NCI-H526 treated with DMSO at 0.1 percent for 48 hours (cell line): ENCODE results near the gene ATF6.

ENCODE experiments used
- DNase-seq: peaks from one replicate; lab custom pipeline; 2025; lab: John Stamatoyannopoulos, UW

Gene ATF6

DNA sequence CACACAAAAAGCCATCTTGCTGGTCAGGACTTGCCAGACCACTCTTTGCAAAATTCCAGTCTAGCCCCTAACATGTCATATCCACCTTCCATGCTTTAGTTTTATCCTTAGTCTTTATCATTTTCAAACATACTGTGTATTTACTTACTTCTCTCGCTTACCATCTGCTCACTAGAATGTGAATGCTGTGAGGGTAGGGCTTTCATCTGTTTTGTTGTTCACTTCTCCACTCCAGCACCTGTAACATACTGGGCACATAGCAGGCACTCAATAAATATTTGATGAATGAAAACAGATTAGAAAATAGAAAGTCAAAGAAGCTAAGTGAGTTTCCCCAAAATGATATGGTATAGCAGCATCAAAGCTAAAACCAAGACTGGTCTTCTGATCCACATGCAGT is 177.6 kb downstream of the ATF6 start:
- no peak for DNase-seq

GRCh38 chr1:161944381-161944780 is 178.3 kb downstream of the ATF6 start:
- DNase-seq = no peak

- DNase-seq = no peak
Observed at GRCh38 chr1:161945306-161946060, 179.4 kb downstream of the ATF6 start.

- DNase-seq = no peak
Observed at GRCh38 chr1:161946071-161946987, 180.2 kb downstream of the ATF6 start.

DNA sequence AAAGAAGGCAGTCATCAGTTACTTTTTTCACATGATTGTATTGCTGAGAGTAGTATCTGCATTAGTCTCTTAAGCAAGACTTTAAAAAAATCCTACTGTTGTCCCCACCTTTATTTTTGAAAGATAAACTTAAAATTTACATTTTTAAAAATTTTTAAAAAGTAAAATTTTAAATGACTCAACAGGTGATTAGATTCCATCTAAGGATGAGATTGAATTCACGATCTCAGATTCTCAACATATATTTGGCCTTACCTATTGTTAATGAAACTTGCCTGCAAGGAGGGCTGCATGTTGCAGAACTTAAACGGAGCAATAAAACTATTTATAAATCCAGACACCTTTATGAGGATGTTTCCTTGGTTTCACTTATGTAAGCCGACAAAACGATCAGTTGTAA is 182.3 kb downstream of the ATF6 start:
- no peak for DNase-seq

DNA sequence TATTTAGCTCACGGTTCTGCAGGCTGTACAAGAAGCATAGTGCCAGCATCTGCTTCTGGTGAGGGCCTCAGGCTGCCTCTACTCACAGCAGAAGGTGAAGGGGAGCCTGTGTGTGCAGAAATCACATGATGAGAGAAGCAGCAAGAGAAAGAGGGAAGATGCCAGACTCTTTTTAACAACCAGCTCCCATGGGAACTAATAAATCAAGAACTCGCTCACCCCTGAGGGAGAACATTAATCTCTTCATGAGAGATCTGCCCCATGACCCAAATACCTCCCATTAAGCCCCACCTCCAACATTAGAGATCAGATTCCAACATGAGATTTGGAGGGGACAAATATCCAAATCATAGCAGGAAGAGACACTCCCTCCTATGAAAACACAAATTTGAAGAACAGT is 183.4 kb downstream of the ATF6 start:
- DNase-seq = no peak

DNA sequence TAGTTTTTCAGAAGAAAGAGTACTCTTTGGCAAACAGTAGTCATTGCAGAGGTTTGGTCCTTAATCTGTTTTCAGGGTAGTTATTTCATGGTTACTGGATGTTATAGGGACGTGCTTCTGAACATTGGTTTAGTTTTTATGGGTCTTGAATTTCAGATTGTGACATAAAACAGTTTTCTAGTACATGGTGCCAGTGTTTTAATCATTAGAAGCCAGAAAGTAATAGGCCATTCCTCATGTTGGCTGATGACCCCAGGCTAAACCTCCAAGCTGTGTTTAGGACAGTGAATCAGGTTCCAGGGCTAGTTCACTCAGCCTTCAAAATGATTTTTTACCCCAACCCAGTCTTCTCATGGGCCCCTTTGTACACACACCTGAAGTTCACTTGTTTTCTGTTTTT is 184.3 kb downstream of the ATF6 start:
- no peak for DNase-seq

DNA sequence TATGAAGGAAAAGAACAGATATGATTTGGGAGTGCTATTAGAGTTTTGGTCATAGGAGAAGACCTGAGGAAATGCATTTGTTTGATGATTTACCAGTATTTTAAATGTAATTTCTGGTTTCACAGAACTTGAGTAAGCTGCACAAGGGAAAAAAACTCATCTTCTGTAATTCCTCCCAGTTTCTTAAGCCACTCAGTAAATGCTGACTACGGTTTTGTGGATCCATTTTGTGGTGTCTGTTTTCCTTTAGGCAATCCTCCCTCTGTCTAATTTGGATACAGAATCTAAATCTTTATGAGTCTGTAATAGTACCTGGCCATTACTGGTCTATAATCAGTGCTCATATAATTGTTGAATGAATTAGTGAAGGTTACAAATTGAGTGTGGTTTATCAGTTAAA is 185.5 kb downstream of the ATF6 start:
- DNase-seq = no peak

- DNase-seq = no peak
Observed at GRCh38 chr1:161952607-161953172, 186.6 kb downstream of the ATF6 start.

- DNase-seq = no peak
Observed at GRCh38 chr1:161953256-161953920, 187.3 kb downstream of the ATF6 start.

GRCh38 chr1:161954050-161954449 is 187.9 kb downstream of the ATF6 start:
- DNase-seq = no peak

DNA sequence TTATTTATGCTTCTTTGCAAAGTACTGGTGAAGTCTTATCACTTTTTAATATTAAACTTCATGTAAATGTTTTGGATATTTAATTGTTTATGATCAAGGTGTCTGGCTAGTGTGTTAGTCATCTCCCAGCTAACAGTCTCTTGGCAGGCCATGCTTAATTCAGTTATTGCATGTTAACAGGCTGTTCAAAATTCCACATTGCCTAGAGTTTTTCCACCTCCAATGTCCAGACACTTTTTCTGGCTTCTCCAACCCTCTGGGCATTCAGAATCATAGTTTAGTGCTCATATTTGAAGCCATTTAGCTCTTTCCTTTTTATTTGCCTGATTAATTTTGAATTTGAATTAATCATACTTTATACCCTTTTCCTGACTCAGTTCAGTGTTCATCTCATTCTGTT is 188.3 kb downstream of the ATF6 start:
- no peak for DNase-seq

- DNase-seq = no peak
Observed at GRCh38 chr1:161955606-161956005, 189.5 kb downstream of the ATF6 start.

DNA sequence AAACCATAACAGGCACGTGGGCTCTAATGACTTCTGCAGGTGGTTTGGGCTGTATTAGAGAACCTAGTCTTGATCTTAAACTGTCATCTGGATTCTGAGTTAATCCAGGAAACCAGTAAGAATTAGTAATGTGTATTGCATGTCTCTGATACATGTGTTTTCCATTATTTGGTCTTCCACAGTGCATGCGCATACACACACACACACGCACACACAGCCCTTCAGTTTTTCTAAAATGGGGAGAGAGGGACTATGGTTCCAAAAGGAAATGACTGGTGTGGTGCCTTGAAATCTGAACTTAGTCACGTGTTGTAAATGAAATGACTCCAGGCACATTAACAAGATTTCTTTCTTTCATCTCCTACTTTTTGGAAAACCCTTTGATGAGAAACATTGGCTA is 190.0 kb downstream of the ATF6 start:
- no peak for DNase-seq

DNA sequence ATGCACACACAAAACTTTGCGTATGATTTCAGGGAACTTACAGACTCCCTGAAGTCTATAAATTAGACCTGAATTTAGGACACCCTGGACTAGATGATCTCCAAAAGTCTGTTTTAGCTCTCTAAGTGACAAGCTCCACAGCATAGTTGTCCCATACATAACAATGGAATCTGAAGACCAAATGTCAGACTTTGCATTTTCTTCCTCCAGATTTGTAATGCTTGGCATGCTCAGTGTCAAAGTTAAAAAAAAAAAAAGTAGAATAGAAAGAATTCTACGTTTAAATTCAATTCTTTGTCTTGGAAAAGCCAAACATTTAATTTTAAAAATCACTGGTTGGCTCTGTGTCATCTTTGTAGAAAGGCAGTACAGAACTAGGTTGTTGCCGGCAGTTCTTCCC is 190.8 kb downstream of the ATF6 start:
- DNase-seq = no peak

- DNase-seq = no peak
Observed at GRCh38 chr1:161958425-161958824, 192.3 kb downstream of the ATF6 start.

GRCh38 chr1:161962091-161962887 is 196.2 kb downstream of the ATF6 start:
- no peak for DNase-seq

DNA sequence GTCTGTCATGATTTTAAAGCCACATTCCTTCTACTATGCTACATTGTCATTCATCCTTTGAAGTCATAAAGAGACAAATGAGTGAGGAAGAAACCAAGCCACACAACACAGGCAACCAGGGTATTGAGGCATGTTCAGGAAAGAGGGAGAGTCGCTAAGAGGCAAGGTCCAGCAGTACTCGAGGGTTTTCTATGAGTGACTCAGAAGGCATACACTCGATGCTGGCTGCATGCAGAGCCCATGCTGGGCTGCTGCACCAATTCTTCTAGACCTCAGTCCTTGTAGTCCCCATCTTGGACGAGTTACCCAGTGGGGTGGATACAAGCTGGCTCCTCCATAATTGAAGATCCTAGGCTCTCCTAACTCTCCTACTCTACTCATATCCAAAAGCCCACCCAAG is 199.9 kb downstream of the ATF6 start:
- no peak for DNase-seq

GRCh38 chr1:161970036-161970435 is 203.9 kb downstream of the ATF6 start:
- no peak for DNase-seq

GRCh38 chr1:161970633-161971032 is 204.5 kb downstream of the ATF6 start:
- no peak for DNase-seq

DNA sequence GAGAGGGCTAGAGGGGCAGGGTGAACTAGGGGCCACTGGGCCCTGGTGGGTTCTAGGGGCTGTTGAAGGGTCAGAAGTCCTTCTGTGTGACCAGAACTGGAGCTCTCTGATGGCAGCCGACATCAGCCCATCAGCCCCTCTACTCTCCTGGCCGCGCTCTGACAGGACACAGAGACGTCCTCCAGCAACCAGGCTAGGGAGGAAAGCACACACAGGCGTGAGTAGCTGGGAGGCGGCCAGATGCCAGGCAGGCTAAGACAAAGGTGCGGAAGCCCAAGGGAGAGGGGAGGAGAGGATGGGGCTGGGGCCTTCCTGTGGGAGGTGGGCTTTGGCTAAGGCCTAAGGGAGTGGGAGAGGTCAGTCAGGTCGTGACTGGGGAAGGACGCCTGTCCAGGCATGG is 206.7 kb downstream of the ATF6 start:
- no peak for DNase-seq
